HEK293 (cell line): ENCODE results near the gene LSM11.

Source experiments
- ZNF37A ChIP-seq: fragments of 450-650 bp; IDR thresholded peaks from 2 replicates; pipeline ENCODE4 v1.5.1; 2018; ENCODE audit warnings: missing biosample characterization, missing genetic modification characterization
- ZNF777 ChIP-seq: fragments of 450-650 bp; formaldehyde crosslinking; IDR thresholded peaks from 2 replicates; pipeline ENCODE4 v1.5.1; 2017; ENCODE audit warnings: missing biosample characterization, missing genetic modification characterization, borderline replicate concordance
- TF ChIP-seq, protein P1 (sequence below): fragments of 450-650 bp; formaldehyde crosslinking; IDR thresholded peaks from 2 replicates; pipeline ENCODE4 v1.5.1; 2016; ENCODE audit warnings: missing biosample characterization, missing genetic modification characterization

DNA sequence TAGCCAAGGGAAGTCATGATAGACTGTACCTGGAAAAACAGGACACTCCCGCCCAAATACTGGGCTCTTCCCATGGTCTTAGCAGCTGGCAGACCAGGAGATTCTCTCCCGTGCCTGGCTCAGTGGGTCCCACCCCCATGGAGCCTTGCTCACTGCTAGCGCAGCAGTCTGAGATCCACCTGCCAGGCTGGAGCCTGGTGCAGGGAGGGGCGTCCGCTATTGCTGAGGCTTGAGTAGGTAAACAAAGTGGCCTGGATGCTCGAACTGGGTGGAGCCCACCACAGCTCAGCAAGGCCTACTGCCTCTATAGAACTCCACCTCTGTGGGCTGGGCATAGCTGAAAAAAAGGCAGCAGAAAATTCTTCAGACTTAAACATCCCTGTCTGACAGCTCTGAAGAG, 22.4 kb upstream of the LSM11 start:
- TF ChIP-seq, protein P1, sequence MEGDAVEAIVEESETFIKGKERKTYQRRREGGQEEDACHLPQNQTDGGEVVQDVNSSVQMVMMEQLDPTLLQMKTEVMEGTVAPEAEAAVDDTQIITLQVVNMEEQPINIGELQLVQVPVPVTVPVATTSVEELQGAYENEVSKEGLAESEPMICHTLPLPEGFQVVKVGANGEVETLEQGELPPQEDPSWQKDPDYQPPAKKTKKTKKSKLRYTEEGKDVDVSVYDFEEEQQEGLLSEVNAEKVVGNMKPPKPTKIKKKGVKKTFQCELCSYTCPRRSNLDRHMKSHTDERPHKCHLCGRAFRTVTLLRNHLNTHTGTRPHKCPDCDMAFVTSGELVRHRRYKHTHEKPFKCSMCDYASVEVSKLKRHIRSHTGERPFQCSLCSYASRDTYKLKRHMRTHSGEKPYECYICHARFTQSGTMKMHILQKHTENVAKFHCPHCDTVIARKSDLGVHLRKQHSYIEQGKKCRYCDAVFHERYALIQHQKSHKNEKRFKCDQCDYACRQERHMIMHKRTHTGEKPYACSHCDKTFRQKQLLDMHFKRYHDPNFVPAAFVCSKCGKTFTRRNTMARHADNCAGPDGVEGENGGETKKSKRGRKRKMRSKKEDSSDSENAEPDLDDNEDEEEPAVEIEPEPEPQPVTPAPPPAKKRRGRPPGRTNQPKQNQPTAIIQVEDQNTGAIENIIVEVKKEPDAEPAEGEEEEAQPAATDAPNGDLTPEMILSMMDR = no peak
- TF ChIP-seq ZNF37A = no peak
- no peak for TF ChIP-seq ZNF777 (tag by site-specific recombination)
